HEK293T (cell line): Measurements from ENCODE around the gene ZNF71.

Source experiments
- CTCF ChIA-PET: fragments of 350-600 bp; formaldehyde crosslinking; extraction: SDS; loops from one replicate; lab custom pipeline; 2021; ENCODE audit warnings: antibody characterized with exemption, inconsistent platforms; lab: Yijun Ruan, JAX
- POLR2A ChIA-PET: fragments of 350-600 bp; formaldehyde crosslinking; extraction: SDS; loops from one replicate; lab custom pipeline; 2020; ENCODE audit warnings: antibody characterized with exemption, inconsistent platforms; lab: Yijun Ruan, JAX
- DNase-seq: peaks from one replicate; pipeline ENCODE4 v3.0.0; 2012; ENCODE audit warnings: mixed read lengths; ENCODE audit errors: extremely low spot score
- ARNT ChIP-seq: fragments of 450-650 bp; IDR thresholded peaks from 2 replicates; pipeline ENCODE4 v1.6.1; 2017; ENCODE audit warnings: mild to moderate bottlenecking
- BHLHE40 ChIP-seq: fragments of 450-650 bp; IDR thresholded peaks from 2 replicates; pipeline ENCODE4 v1.6.1; 2016; ENCODE audit warnings: mild to moderate bottlenecking, moderate library complexity, borderline replicate concordance
- CTBP1 ChIP-seq: fragments of 450-650 bp; IDR thresholded peaks from 2 replicates; pipeline ENCODE4 v1.6.1; 2016; ENCODE audit warnings: borderline replicate concordance
- ELF4 ChIP-seq: fragments of 450-650 bp; IDR thresholded peaks from 2 replicates; pipeline ENCODE4 v1.6.1; 2017; ENCODE audit warnings: antibody characterized with exemption
- FOXA1 ChIP-seq: fragments of 450-650 bp; IDR thresholded peaks from 2 replicates; pipeline ENCODE4 v1.6.1; 2016; ENCODE audit warnings: mild to moderate bottlenecking
- FOXK2 ChIP-seq: fragments of 450-650 bp; IDR thresholded peaks from 2 replicates; pipeline ENCODE4 v1.6.1; 2016; ENCODE audit warnings: mild to moderate bottlenecking
- FOXM1 ChIP-seq: fragments of 450-650 bp; IDR thresholded peaks from 2 replicates; pipeline ENCODE4 v1.6.1; 2017; ENCODE audit warnings: mild to moderate bottlenecking, borderline replicate concordance
- HDGF ChIP-seq: fragments of 450-650 bp; IDR thresholded peaks from 2 replicates; pipeline ENCODE4 v1.6.1; 2017; ENCODE audit warnings: antibody characterized with exemption, borderline replicate concordance
- L3MBTL2 ChIP-seq: fragments of 450-650 bp; conservative IDR thresholded peaks from 2 replicates; pipeline ENCODE4 v1.6.1; 2016; ENCODE audit warnings: mild to moderate bottlenecking
- LEF1 ChIP-seq: fragments of 450-650 bp; IDR thresholded peaks from 2 replicates; pipeline ENCODE4 v1.6.1; 2017; ENCODE audit warnings: mild to moderate bottlenecking, borderline replicate concordance
- NFRKB ChIP-seq: fragments of 450-650 bp; IDR thresholded peaks from 2 replicates; pipeline ENCODE4 v1.6.1; 2016; ENCODE audit warnings: mild to moderate bottlenecking, moderate library complexity
- PKNOX1 ChIP-seq: fragments of 450-650 bp; IDR thresholded peaks from 2 replicates; pipeline ENCODE4 v1.6.1; 2016
- SP1 ChIP-seq: fragments of 450-650 bp; IDR thresholded peaks from 2 replicates; pipeline ENCODE4 v1.6.1; 2017
- SUZ12 ChIP-seq: fragments of 450-650 bp; IDR thresholded peaks from 2 replicates; pipeline ENCODE4 v1.6.1; 2016; ENCODE audit warnings: mild to moderate bottlenecking
- TARDBP ChIP-seq: fragments of 450-650 bp; IDR thresholded peaks from 2 replicates; pipeline ENCODE4 v1.6.1; 2016
- ZNF384 ChIP-seq: fragments of 450-650 bp; IDR thresholded peaks from 2 replicates; pipeline ENCODE4 v1.6.1; 2016

ZNF71 gene

DNA sequence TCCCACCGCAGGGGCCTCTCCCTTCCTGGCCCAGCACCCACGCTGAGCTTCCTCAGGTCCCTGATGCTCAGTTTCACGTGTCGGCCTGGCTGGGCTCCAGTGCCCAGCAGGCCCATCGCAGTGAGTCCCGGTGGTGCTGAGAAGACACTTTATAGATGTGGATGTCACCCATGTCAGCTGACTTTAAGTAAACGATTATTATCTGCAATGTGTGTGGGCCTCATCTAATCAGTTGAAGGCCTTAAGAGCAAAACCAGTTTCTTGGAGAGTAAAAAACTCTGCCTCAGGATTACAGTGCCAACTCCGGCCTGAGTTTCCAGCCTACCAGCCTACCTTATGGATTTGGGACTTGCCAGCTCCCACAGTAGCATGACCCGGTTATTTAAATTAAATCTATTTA, 30.6 kb downstream of the ZNF71 start:
- no peak for TF ChIP-seq TARDBP
- TF ChIP-seq LEF1 = no peak
- TF ChIP-seq BHLHE40 = no peak
- no peak for TF ChIP-seq FOXK2
- TF ChIP-seq L3MBTL2 = no peak
- TF ChIP-seq PKNOX1 = no peak
- TF ChIP-seq ELF4 = no peak
- TF ChIP-seq ZNF384 = no peak
- TF ChIP-seq NFRKB = no peak
- no peak for TF ChIP-seq FOXM1
- TF ChIP-seq FOXA1 = no peak
- no peak for TF ChIP-seq SP1
- TF ChIP-seq SUZ12 = no peak
- TF ChIP-seq HDGF = no peak
- no peak for TF ChIP-seq CTBP1
- no peak for TF ChIP-seq ARNT
- CTCF ChIA-PET = no interaction called here
- POLR2A ChIA-PET = no interaction called here
- no peak for DNase-seq

DNA sequence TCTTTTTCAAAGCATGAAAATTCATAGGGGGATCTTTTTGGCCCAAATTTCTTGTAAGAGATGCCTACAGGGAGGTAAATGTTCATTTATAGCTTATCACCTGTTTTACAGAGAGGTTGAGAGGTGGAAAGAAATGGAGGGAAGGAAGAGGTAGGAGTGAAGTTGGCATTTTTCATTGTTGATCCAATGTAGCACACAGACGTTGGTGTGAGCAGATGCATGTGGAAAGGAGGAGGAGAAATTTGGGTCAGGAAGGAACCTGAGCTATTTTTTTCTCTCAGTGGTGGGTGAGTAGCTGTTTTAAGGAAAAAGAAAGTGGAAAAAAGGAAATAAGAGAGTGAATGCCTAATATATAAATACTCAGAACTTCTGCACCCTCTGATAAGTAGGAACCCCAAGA, 37.9 kb downstream of the ZNF71 start:
- DNase-seq = no peak
- TF ChIP-seq SUZ12 = no peak
- no peak for TF ChIP-seq FOXA1
- no peak for TF ChIP-seq ARNT
- POLR2A ChIA-PET = no interaction called here
- CTCF ChIA-PET = no interaction called here

- TF ChIP-seq FOXA1 (no peak), ELF4 (no peak), CTBP1 (no peak), BHLHE40 (no peak), HDGF (no peak), L3MBTL2 (no peak), FOXM1 (no peak), ZNF384 (no peak), TARDBP (no peak), LEF1 (no peak), ARNT (no peak), SP1 (no peak), SUZ12 (no peak), NFRKB (no peak)
- ChIA-PET POLR2A (no interaction called here), CTCF (no interaction called here)
- peak; percentile 53 for DNase-seq
Observed at GRCh38 chr19:56637976-56638555, 43.0 kb downstream of the ZNF71 start.

DNA sequence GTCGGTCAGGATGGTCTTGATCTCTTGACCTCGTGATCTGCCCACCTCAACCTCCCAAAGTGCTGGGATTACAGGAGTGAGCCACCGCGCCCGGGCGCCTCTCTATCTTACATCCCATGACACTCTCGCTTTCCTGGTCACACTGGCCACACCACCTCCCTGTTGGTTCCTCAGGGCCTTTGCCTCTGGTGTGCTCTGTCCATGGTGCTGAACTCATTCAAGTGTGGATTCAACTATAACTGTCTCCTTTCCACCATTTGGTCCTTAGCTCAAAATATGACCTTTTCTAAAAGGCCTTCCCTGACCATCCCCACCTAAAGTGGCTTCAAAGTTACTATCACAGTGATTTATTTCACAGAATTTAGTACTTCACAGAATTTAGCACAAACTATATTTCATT, 44.1 kb downstream of the ZNF71 start:
- DNase-seq = no peak
- CTCF ChIA-PET = no interaction called here
- TF ChIP-seq HDGF = no peak
- TF ChIP-seq SUZ12 = no peak
- no peak for TF ChIP-seq ARNT
- TF ChIP-seq PKNOX1 = no peak
- TF ChIP-seq FOXM1 = no peak
- no peak for TF ChIP-seq ZNF384
- no peak for TF ChIP-seq BHLHE40
- TF ChIP-seq TARDBP = no peak
- no peak for TF ChIP-seq FOXK2
- POLR2A ChIA-PET = no interaction called here

- no peak for TF ChIP-seq ARNT
- TF ChIP-seq NFRKB = no peak
- TF ChIP-seq BHLHE40 = no peak
- TF ChIP-seq ZNF384 = no peak
- TF ChIP-seq CTBP1 = no peak
- no peak for TF ChIP-seq TARDBP
- no peak for TF ChIP-seq SUZ12
- no peak for TF ChIP-seq LEF1
- TF ChIP-seq FOXM1 = no peak
- TF ChIP-seq FOXK2 = no peak
- TF ChIP-seq L3MBTL2 = no peak
- no peak for TF ChIP-seq FOXA1
- TF ChIP-seq PKNOX1 = no peak
- no peak for TF ChIP-seq ELF4
- DNase-seq = no peak
- ChIA-PET POLR2A (no interaction called here), CTCF (no interaction called here)
Observed at GRCh38 chr19:56642711-56643459, 47.8 kb downstream of the ZNF71 start, which contains the start of gene SMIM17. TSS of gene SMIM17 (plus strand) at chr19:56643159. CDS start at chr19:56645668, 2,509 bp downstream.

GRCh38 chr19:56643460-56643955, 48.4 kb downstream of the ZNF71 start:
- no peak for DNase-seq
- TF ChIP-seq BHLHE40 (no peak), HDGF (no peak), NFRKB (no peak), FOXM1 (no peak), ZNF384 (no peak), ARNT (no peak), TARDBP (no peak)
- ChIA-PET CTCF (no interaction called here), POLR2A (no interaction called here)
